HCT116 (cell line): ENCODE results near the gene RIOX2. TPM values are rescaled to one million over a fixed set of nuclear protein-coding genes. Genes with fewer than 3 reads are reported as not detected.
A peak's percentile ranks its signal among the peaks of the same experiment; 100 is the strongest.

Experiments
- ATAC-seq: fragments of 200-7000 bp; cut with Tn5 transposase; 2 replicates; pipeline ENCODE4 v1.9.1; 2020; ENCODE audit warnings: mild to moderate bottlenecking, moderate library complexity
- BruUV-seq: library from RNA; stranded (reverse); fragments of 400-500 nt; replicated peaks from 2 replicates; lab custom pipeline; 2021; lab: Mats Ljungman, UMichigan
- CTCF ChIA-PET: fragments of 300-600 bp; sonication (Branson Sonifier 250); formaldehyde crosslinking; loops from one replicate; lab custom pipeline; 2021; ENCODE audit warnings: antibody characterized with exemption; lab: Charles Lee
- POLR2A ChIA-PET: fragments of 300-600, 350-600 bp; sonication (Branson Sonifier 250); formaldehyde crosslinking; loops from one replicate; lab custom pipeline; 2021; ENCODE audit warnings: antibody characterized with exemption; lab: Charles Lee
- RAD21 ChIA-PET, 2 experiments: fragments of 300-600 bp; sonication (Branson Sonifier 250); formaldehyde crosslinking; loops; one replicate each; lab custom pipeline; 2023; ENCODE audit warnings: low total read pairs in 2 of 2; ENCODE audit not compliant: uncharacterized antibody in 2 of 2, unreplicated experiment in 2 of 2, low non-redundant PET in 1 of 2; lab: Charles Lee
- DNase-seq: peaks from one replicate; pipeline ENCODE4 v3.0.0-alpha.2; 2010; ENCODE audit warnings: low read depth, low spot score
- H2AFZ ChIP-seq: fragments of 200-600 bp; shearing (Covaris generic), sonication (generic); 2 replicates; pipeline ENCODE4 v1.6.1; 2017; ENCODE audit warnings: low read depth, mixed run types, mixed read lengths, antibody characterized with exemption, low read length; ENCODE audit not compliant: poor library complexity, severe bottlenecking
- H3K27ac ChIP-seq: 2 replicates; pipeline ENCODE4 v1.5.1; 2012; ENCODE audit warnings: low read depth, low read length
- H3K27me3 ChIP-seq: fragments of 200-600 bp; sonication (generic); 2 replicates; pipeline ENCODE4 v1.6.1; 2016; ENCODE audit warnings: mixed run types, low read length, mixed read lengths; ENCODE audit not compliant: insufficient read depth
- H3K36me3 ChIP-seq, 2 experiments: fragments of 200-500 bp in 1 of 2; fragments of 200-600 bp in 1 of 2; sonication (Bioruptor generic) in 1 of 2; sonication (generic) in 1 of 2; 2 replicates each; pipeline versions ENCODE4 v1.5.1 to v1.6.1; 2014 to 2016; ENCODE audit warnings: low read length in 2 of 2, inconsistent platforms in 1 of 2, mixed read lengths in 1 of 2, mixed run types in 1 of 2; ENCODE audit not compliant: insufficient read depth in 2 of 2, control insufficient read depth in 1 of 2
- H3K4me1 ChIP-seq, 2 experiments: fragments of 200-600 bp in 1 of 2; sonication (generic) in 1 of 2; 2 replicates each; pipeline versions ENCODE4 v1.5.1 to v1.6.1; 2012 to 2017; ENCODE audit warnings: low read length in 2 of 2, inconsistent platforms in 1 of 2, mild to moderate bottlenecking in 1 of 2, mixed read lengths in 1 of 2, mixed run types in 1 of 2, moderate library complexity in 1 of 2; ENCODE audit not compliant: insufficient read depth in 2 of 2, control insufficient read depth in 1 of 2
- H3K4me2 ChIP-seq: fragments of 200-600 bp; sonication (generic); 2 replicates; pipeline ENCODE4 v1.6.1; 2017; ENCODE audit warnings: mixed run types, low read length, mixed read lengths
- H3K4me3 ChIP-seq, 2 experiments: fragments of 200-600 bp in 1 of 2; sonication (generic) in 1 of 2; replicated peaks in 1 of 2; 2 replicates each; pipeline ENCODE4 v1.5.1; 2011 to 2016; ENCODE audit warnings: low read length in 2 of 2, control low read depth in 1 of 2, low read depth in 1 of 2, mild to moderate bottlenecking in 1 of 2, mixed read lengths in 1 of 2, mixed run types in 1 of 2
- H3K79me2 ChIP-seq: fragments of 200-600 bp; sonication (generic); 2 replicates; pipeline ENCODE4 v1.6.1; 2017; ENCODE audit warnings: mild to moderate bottlenecking, mixed run types, low read length, moderate library complexity, mixed read lengths; ENCODE audit not compliant: insufficient read depth
- H3K9ac ChIP-seq: fragments of 200-600 bp; sonication (generic); 2 replicates; pipeline ENCODE4 v1.6.1; 2016; ENCODE audit warnings: low read length, mixed read lengths
- H3K9me2 ChIP-seq: fragments of 200-600 bp; sonication (generic), shearing (Covaris generic); 2 replicates; pipeline ENCODE4 v1.6.1; 2017; ENCODE audit warnings: mixed run types, mild to moderate bottlenecking, moderate library complexity; ENCODE audit not compliant: insufficient read depth
- H3K9me3 ChIP-seq, 2 experiments: fragments of 200-500 bp in 1 of 2; fragments of 200-600 bp in 1 of 2; sonication (Bioruptor generic) in 1 of 2; sonication (generic) in 1 of 2; 2 replicates each; pipeline ENCODE4 v1.6.1; 2014 to 2017; ENCODE audit warnings: low read length in 2 of 2, mixed read lengths in 2 of 2, inconsistent platforms in 1 of 2, low read depth in 1 of 2, mild to moderate bottlenecking in 1 of 2, mixed run types in 1 of 2, moderate library complexity in 1 of 2; ENCODE audit not compliant: control insufficient read depth in 1 of 2, insufficient read depth in 1 of 2
- H4K20me1 ChIP-seq: fragments of 200-600 bp; sonication (generic), shearing (Covaris generic); 2 replicates; pipeline ENCODE4 v1.6.1; 2017; ENCODE audit warnings: mixed run types, mild to moderate bottlenecking, moderate library complexity; ENCODE audit not compliant: insufficient read depth
- ATF3 ChIP-seq: IDR thresholded peaks from 2 replicates; pipeline ENCODE4 v1.6.1; 2012
- JUND ChIP-seq: IDR thresholded peaks from 2 replicates; pipeline ENCODE4 v1.6.1; 2012
- POLR2A ChIP-seq: IDR thresholded peaks from 2 replicates; pipeline ENCODE4 v1.7.0; 2011; ENCODE audit warnings: borderline replicate concordance; ENCODE audit not compliant: insufficient read depth, insufficient read length; ENCODE audit errors: extremely low read depth
- RAD21 ChIP-seq: IDR thresholded peaks from 2 replicates; pipeline ENCODE4 v1.6.1; 2012; ENCODE audit warnings: low read depth, mild to moderate bottlenecking
- REST ChIP-seq: IDR thresholded peaks from 2 replicates; pipeline ENCODE4 v1.6.1; 2012; ENCODE audit warnings: low read depth
- SP1 ChIP-seq: IDR thresholded peaks from 2 replicates; pipeline ENCODE4 v1.6.1; 2012; ENCODE audit warnings: low read depth
- YY1 ChIP-seq: IDR thresholded peaks from 2 replicates; pipeline ENCODE4 v1.6.1; 2011; ENCODE audit warnings: low read length, low read depth, moderate library complexity, mild to moderate bottlenecking; ENCODE audit not compliant: insufficient replicate concordance; ENCODE audit errors: extremely low read depth
- ZNF274 ChIP-seq: fragments of 200-500 bp; sonication (Bioruptor generic); IDR thresholded peaks from 2 replicates; pipeline ENCODE4 v1.6.1; 2014; ENCODE audit warnings: mild to moderate bottlenecking, low read depth, low read length, inconsistent platforms
- intact Hi-C: fragments of 100-400 bp; cut with micrococcal nuclease; formaldehyde crosslinking; loops from 2 replicates; pipeline ENCODE4 v1.10.0; 2022
- total RNA-seq: library from RNA; stranded (reverse); gene quantifications from one replicate; pipeline ENCODE4 v1.2.1, GENCODE V29; 2021; ENCODE audit not compliant: unreplicated experiment

The RIOX2 gene
- total RNA-seq, 1 experiment from 2014 or later: 39.1 TPM

GRCh38 chr3:98014268-98014585 is 42.0 kb upstream of the RIOX2 start:
- TF ChIP-seq REST (no peak), POLR2A (no peak), RAD21 (no peak), ATF3 (no peak), YY1 (no peak), ZNF274 (no peak), SP1 (no peak), JUND (no peak)
- Histone ChIP-seq H3K4me2 (no peak overlapping the region), H3K36me3 (no peaks in the 10 kb centered on the region), H3K4me3 (no peak overlapping the region), H3K27me3 (no peaks in the 10 kb centered on the region), H3K27ac (no peak overlapping the region), H3K4me1 (peaks cover 0 to 11% of the 10 kb centered on the region in 2 experiments; a peak in 2 of 4 replicates), H4K20me1 (no peaks in the 10 kb centered on the region), H3K9me3 (no peaks in the 10 kb centered on the region), H3K9ac (no peak overlapping the region), H3K79me2 (no peaks in the 10 kb centered on the region), H2AFZ (peak overlapping the region; percentile 85), H3K9me2 (no peaks in the 10 kb centered on the region)
- DNase-seq: no peak
- ChIA-PET RAD21 (no interaction called here), POLR2A (no interaction called here), CTCF (interaction anchor here (2.9 kb wide), 1 partner anchor 9 kb away, joined by 25 read pairs; no protein-coding TSS in a partner anchor)
- intact Hi-C loops: no loop called here
- no TSS peak for BruUV-seq
- ATAC-seq: no peak
